RCC 7860 (cell line): ENCODE measurements around the gene SLC16A7.

Source experiments
- DNase-seq: peaks from one replicate; pipeline ENCODE4 v3.0.0-alpha.2; 2015; ENCODE audit warnings: low spot score
- FAIRE-seq: peaks from 2 replicates; lab custom pipeline; 2012; peaks lifted over from hg19 to GRCh38; lab: Jason Lieb, UNC

SLC16A7 gene

GRCh38 chr12:59828521-59828920 lies 232.7 kb downstream of the SLC16A7 start:
- DNase-seq: no peak
- FAIRE-seq: no peak

DNA sequence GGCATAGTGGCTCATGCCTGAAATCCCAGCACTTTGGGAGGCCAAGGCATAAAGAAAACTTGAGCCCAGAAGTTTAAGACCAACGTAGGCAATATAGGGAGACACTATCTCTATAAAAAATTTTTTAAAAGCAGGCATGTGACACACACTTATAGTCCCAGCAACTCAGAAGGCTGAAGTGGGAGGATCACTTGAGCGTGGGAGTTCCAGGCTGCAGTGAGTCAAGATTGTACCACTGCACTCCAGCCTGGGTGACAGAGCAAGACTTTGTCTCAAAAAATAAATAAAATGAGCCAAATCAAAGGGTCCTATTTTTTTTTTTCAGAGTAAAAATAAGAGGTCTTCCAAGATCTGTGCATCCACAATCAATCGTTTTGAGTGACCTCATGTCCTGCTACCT lies 237.6 kb downstream of the SLC16A7 start:
- FAIRE-seq (no peak), DNase-seq (no peak)

- FAIRE-seq (no peak), DNase-seq (no peak)
Measured at GRCh38 chr12:59834659-59835474, 239.0 kb downstream of the SLC16A7 start.
